ENCODE measurements around the gene GCNT1.
"Not testable (repeated sequence)": the region's sequence is repeated elsewhere in the genome, so short reads cannot be mapped to it uniquely, and the experiment has no call there.

Gene GCNT1

GRCh38 chr9:76477818-76478217 is 18.8 kb downstream of the GCNT1 start:
- not testable (repeated sequence) for H3K79me1 ChIP-seq (ENCODE audit: low read depth, low read length); H2BK15ac ChIP-seq (ENCODE audit: low read length); H2AK5ac ChIP-seq (ENCODE audit: low read depth, low read length); H2BK120ac ChIP-seq (ENCODE audit: low read depth, low read length); H3K36me3 ChIP-seq (replicated peaks in 1 of 2; ENCODE audit: control insufficient read depth in 2 of 2, insufficient read depth in 2 of 2, low read length in 2 of 2); H3K4ac ChIP-seq (ENCODE audit: low read length); H3K4me1 ChIP-seq (ENCODE audit: control insufficient read depth in 2 of 2, insufficient read depth in 1 of 2, low read depth in 1 of 2, low read length in 2 of 2); H3K4me3 ChIP-seq (ENCODE audit: low read length in 2 of 2); H4K8ac ChIP-seq (ENCODE audit: low read depth, low read length); DNase-seq (ENCODE audit: low spot score); H3K27ac ChIP-seq (replicated peaks; ENCODE audit: low read length); H3K27me3 ChIP-seq (ENCODE audit: control insufficient read depth in 3 of 3, insufficient read depth in 3 of 3, low read depth in 1 of 3, low read length in 3 of 3); H3K9ac ChIP-seq (ENCODE audit: low read depth, low read length, poor library complexity); H3K23ac ChIP-seq (ENCODE audit: low read depth, low read length, poor library complexity); H3K9me3 ChIP-seq (replicated peaks in 1 of 2; ENCODE audit: control insufficient read depth in 2 of 2, insufficient read depth in 1 of 2, low read depth in 1 of 2, low read length in 2 of 2); H2BK5ac ChIP-seq (ENCODE audit: low read length); H2AFZ ChIP-seq (ENCODE audit: low read length); H3K18ac ChIP-seq (ENCODE audit: low read length); H2BK12ac ChIP-seq (ENCODE audit: low read length); H4K91ac ChIP-seq (ENCODE audit: low read depth, low read length, poor library complexity); H3K4me2 ChIP-seq (ENCODE audit: insufficient read depth, low read length, poor library complexity, severe bottlenecking); H3K14ac ChIP-seq (ENCODE audit: low read length)
- no CpG with 5 or more reads among the region's 7 CpGs for WGBS, 2 donors (ENCODE audit: extremely low coverage in 2 of 2, insufficient read length in 2 of 2, insufficient replicate concordance in 1 of 2)

- Histone ChIP-seq H3K4me1 (ENCODE audit: control insufficient read depth in 2 of 2, insufficient read depth in 1 of 2, low read depth in 1 of 2, low read length in 2 of 2) (no peaks in the 10 kb centered on the region), H2BK12ac (ENCODE audit: low read length) (no peak overlapping the region), H3K27ac (replicated peaks; ENCODE audit: low read length) (no peak overlapping the region), H2BK15ac (ENCODE audit: low read length) (no peak overlapping the region), H3K4ac (ENCODE audit: low read length) (no peak overlapping the region), H2BK5ac (ENCODE audit: low read length) (no peak overlapping the region), H2BK120ac (ENCODE audit: low read depth, low read length) (no peak overlapping the region), H3K23ac (ENCODE audit: low read depth, low read length, poor library complexity) (no peak overlapping the region), H3K4me2 (ENCODE audit: insufficient read depth, low read length, poor library complexity, severe bottlenecking) (no peak overlapping the region), H3K9ac (ENCODE audit: low read depth, low read length, poor library complexity) (no peak overlapping the region), H3K9me3 (replicated peaks in 1 of 2; ENCODE audit: control insufficient read depth in 2 of 2, insufficient read depth in 1 of 2, low read depth in 1 of 2, low read length in 2 of 2) (peaks cover 2 to 5% of the 10 kb centered on the region in 2 donors), H4K8ac (ENCODE audit: low read depth, low read length) (no peak overlapping the region), H4K91ac (ENCODE audit: low read depth, low read length, poor library complexity) (no peak overlapping the region), H3K27me3 (ENCODE audit: control insufficient read depth in 3 of 3, insufficient read depth in 3 of 3, low read depth in 1 of 3, low read length in 3 of 3) (no peaks in the 10 kb centered on the region), H3K36me3 (replicated peaks in 1 of 2; ENCODE audit: control insufficient read depth in 2 of 2, insufficient read depth in 2 of 2, low read length in 2 of 2) (no peaks in the 10 kb centered on the region), H3K18ac (ENCODE audit: low read length) (no peak overlapping the region), H2AK5ac (ENCODE audit: low read depth, low read length) (no peak overlapping the region), H3K4me3 (ENCODE audit: low read length in 2 of 2) (no peak overlapping the region), H3K79me1 (ENCODE audit: low read depth, low read length) (no peaks in the 10 kb centered on the region), H3K14ac (ENCODE audit: low read length) (no peak overlapping the region), H2AFZ (ENCODE audit: low read length) (no peak overlapping the region)
- WGBS, 2 donors (ENCODE audit: extremely low coverage in 2 of 2, insufficient read length in 2 of 2, insufficient replicate concordance in 1 of 2), result no CpG with 5 or more reads among the region's 10 CpGs
- no peak for DNase-seq (ENCODE audit: low spot score)
These were observed 19.2 kb downstream of the GCNT1 start for GRCh38 chr9:76478226-76478625.

DNA sequence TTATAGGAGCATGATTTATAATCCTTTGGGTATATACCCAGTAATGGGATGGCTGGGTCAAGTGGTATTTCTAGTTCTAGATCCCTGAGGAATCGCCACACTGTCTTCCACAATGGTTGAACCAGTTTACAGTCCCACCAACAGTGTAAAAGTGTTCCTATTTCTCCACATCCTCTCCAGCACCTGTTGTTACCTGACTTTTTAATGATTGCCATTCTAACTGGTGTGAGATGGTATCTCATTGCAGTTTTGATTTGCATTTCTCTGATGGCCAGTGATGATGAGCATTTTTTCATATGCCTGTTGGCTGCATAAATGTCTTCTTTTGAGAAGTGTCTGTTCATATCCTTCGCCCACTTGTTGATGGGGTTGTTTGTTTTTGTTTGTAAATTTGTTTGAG is 20.4 kb downstream of the GCNT1 start:
- not testable (repeated sequence) for H3K4ac ChIP-seq (ENCODE audit: low read length); H2BK15ac ChIP-seq (ENCODE audit: low read length); H3K4me2 ChIP-seq (ENCODE audit: insufficient read depth, low read length, poor library complexity, severe bottlenecking)

DNA sequence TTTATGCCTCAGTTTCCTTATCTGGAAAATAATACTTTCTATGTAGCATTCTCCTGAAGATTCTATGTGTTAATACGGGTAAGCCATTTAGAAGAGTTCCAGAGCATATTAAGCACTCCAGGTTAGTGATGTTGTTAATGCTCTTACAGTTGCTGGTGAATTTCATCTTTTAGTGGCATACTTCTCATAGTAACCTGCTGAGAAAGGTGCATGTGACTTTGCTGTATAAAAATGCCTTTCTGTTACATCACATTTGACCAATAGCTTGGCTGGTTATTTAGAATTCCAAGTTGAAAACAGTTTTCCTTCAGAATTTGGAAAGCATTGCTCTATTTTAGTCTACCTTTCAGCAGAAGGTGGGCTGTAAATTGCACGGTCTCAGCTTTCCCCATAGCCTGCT is 27.2 kb downstream of the GCNT1 start:
- Histone ChIP-seq H3K4me1 (ENCODE audit: control insufficient read depth in 2 of 2, insufficient read depth in 1 of 2, low read depth in 1 of 2, low read length in 2 of 2) (no peaks in the 10 kb centered on the region), H3K14ac (ENCODE audit: low read length) (no peak overlapping the region), H3K18ac (ENCODE audit: low read length) (no peak overlapping the region), H3K27me3 (ENCODE audit: control insufficient read depth in 3 of 3, insufficient read depth in 3 of 3, low read depth in 1 of 3, low read length in 3 of 3) (no peaks in the 10 kb centered on the region), H3K4me2 (ENCODE audit: insufficient read depth, low read length, poor library complexity, severe bottlenecking) (no peak overlapping the region), H2AK5ac (ENCODE audit: low read depth, low read length) (no peak overlapping the region), H3K9ac (ENCODE audit: low read depth, low read length, poor library complexity) (no peak overlapping the region), H3K4me3 (ENCODE audit: low read length in 2 of 2) (no peak overlapping the region), H2BK12ac (ENCODE audit: low read length) (no peak overlapping the region), H3K27ac (replicated peaks; ENCODE audit: low read length) (no peak overlapping the region), H4K8ac (ENCODE audit: low read depth, low read length) (no peak overlapping the region), H3K36me3 (replicated peaks in 1 of 2; ENCODE audit: control insufficient read depth in 2 of 2, insufficient read depth in 2 of 2, low read length in 2 of 2) (no peaks in the 10 kb centered on the region), H3K23ac (ENCODE audit: low read depth, low read length, poor library complexity) (no peak overlapping the region), H2BK120ac (ENCODE audit: low read depth, low read length) (no peak overlapping the region), H2AFZ (ENCODE audit: low read length) (no peak overlapping the region), H2BK15ac (ENCODE audit: low read length) (no peak overlapping the region), H3K4ac (ENCODE audit: low read length) (no peak overlapping the region), H2BK5ac (ENCODE audit: low read length) (no peak overlapping the region), H3K9me3 (replicated peaks in 1 of 2; ENCODE audit: control insufficient read depth in 2 of 2, insufficient read depth in 1 of 2, low read depth in 1 of 2, low read length in 2 of 2) (peaks cover 0 to 5% of the 10 kb centered on the region in 2 donors), H4K91ac (ENCODE audit: low read depth, low read length, poor library complexity) (no peak overlapping the region), H3K79me1 (ENCODE audit: low read depth, low read length) (no peaks in the 10 kb centered on the region)
- no CpG with 5 or more reads among the region's 2 CpGs for WGBS, 2 donors (ENCODE audit: extremely low coverage in 2 of 2, insufficient read length in 2 of 2, insufficient replicate concordance in 1 of 2)
- no peak for DNase-seq (ENCODE audit: low spot score)

More for the DNA sequence above, 20.4 kb downstream of the GCNT1 start:
- not testable (repeated sequence) for H3K9ac ChIP-seq (ENCODE audit: low read depth, low read length, poor library complexity); H2AFZ ChIP-seq (ENCODE audit: low read length); H3K4me3 ChIP-seq (ENCODE audit: low read length in 2 of 2); H4K91ac ChIP-seq (ENCODE audit: low read depth, low read length, poor library complexity); H4K8ac ChIP-seq (ENCODE audit: low read depth, low read length); H3K4me1 ChIP-seq (ENCODE audit: control insufficient read depth in 2 of 2, insufficient read depth in 1 of 2, low read depth in 1 of 2, low read length in 2 of 2); H2BK5ac ChIP-seq (ENCODE audit: low read length); H3K27ac ChIP-seq (replicated peaks; ENCODE audit: low read length); H3K23ac ChIP-seq (ENCODE audit: low read depth, low read length, poor library complexity); DNase-seq (ENCODE audit: low spot score); H3K18ac ChIP-seq (ENCODE audit: low read length); H2BK12ac ChIP-seq (ENCODE audit: low read length); H3K9me3 ChIP-seq (replicated peaks in 1 of 2; ENCODE audit: control insufficient read depth in 2 of 2, insufficient read depth in 1 of 2, low read depth in 1 of 2, low read length in 2 of 2); H3K79me1 ChIP-seq (ENCODE audit: low read depth, low read length); H3K14ac ChIP-seq (ENCODE audit: low read length); H2AK5ac ChIP-seq (ENCODE audit: low read depth, low read length); H2BK120ac ChIP-seq (ENCODE audit: low read depth, low read length); H3K36me3 ChIP-seq (replicated peaks in 1 of 2; ENCODE audit: control insufficient read depth in 2 of 2, insufficient read depth in 2 of 2, low read length in 2 of 2); H3K27me3 ChIP-seq (ENCODE audit: control insufficient read depth in 3 of 3, insufficient read depth in 3 of 3, low read depth in 1 of 3, low read length in 3 of 3)
- no CpG with 5 or more reads among the region's 2 CpGs for WGBS, 2 donors (ENCODE audit: extremely low coverage in 2 of 2, insufficient read length in 2 of 2, insufficient replicate concordance in 1 of 2)

Data from neuronal stem cell (in vitro differentiated cells).